ENCODE measurements around the gene TRIM27.

TRIM27 gene

GRCh38 chr6:28947067-28947765, 23.4 kb upstream of the TRIM27 start:
- no peak for DNase-seq (ENCODE audit: low read depth)
- TF ChIP-seq CTCF (conservative IDR thresholded peaks at IDR 0.05; ENCODE audit: control insufficient read depth, insufficient read depth, low read depth, low read length) = no peak
- no peak overlapping the region for H3K4me3 ChIP-seq (ENCODE audit: control insufficient read depth, low read depth, low read length)

GRCh38 chr6:28945349-28945748, 21.6 kb upstream of the TRIM27 start:
- TF ChIP-seq CTCF (conservative IDR thresholded peaks at IDR 0.05; ENCODE audit: control insufficient read depth, insufficient read depth, low read depth, low read length) = no peak
- no peak for DNase-seq (ENCODE audit: low read depth)
- H3K4me3 ChIP-seq (ENCODE audit: control insufficient read depth, low read depth, low read length) = no peak overlapping the region

GRCh38 chr6:28944412-28944865, 20.7 kb upstream of the TRIM27 start:
- H3K4me3 ChIP-seq (ENCODE audit: control insufficient read depth, low read depth, low read length) = peak overlapping the region; percentile 76
- peak; percentile 83 for DNase-seq (ENCODE audit: low read depth)

GRCh38 chr6:28943557-28944411, 20.0 kb upstream of the TRIM27 start:
- no peak for TF ChIP-seq CTCF (conservative IDR thresholded peaks at IDR 0.05; ENCODE audit: control insufficient read depth, insufficient read depth, low read depth, low read length)
- peak overlapping the region; percentile 76 for H3K4me3 ChIP-seq (ENCODE audit: control insufficient read depth, low read depth, low read length)
- peak; percentile 84 for DNase-seq (ENCODE audit: low read depth)

More at GRCh38 chr6:28944412-28944865, 20.7 kb upstream of the TRIM27 start:
- TF ChIP-seq CTCF (conservative IDR thresholded peaks at IDR 0.05; ENCODE audit: control insufficient read depth, insufficient read depth, low read depth, low read length) = no peak

- TF ChIP-seq CTCF (conservative IDR thresholded peaks at IDR 0.05; ENCODE audit: control insufficient read depth, insufficient read depth, low read depth, low read length) = no peak
- H3K4me3 ChIP-seq (ENCODE audit: control insufficient read depth, low read depth, low read length) = peak overlapping the region; percentile 12
- DNase-seq (ENCODE audit: low read depth) = no peak
Observed at GRCh38 chr6:28943223-28943556, 19.4 kb upstream of the TRIM27 start.

- H3K4me3 ChIP-seq (ENCODE audit: control insufficient read depth, low read depth, low read length) = peak overlapping the region; percentile 86
- DNase-seq (ENCODE audit: low read depth) = no peak
- TF ChIP-seq CTCF (conservative IDR thresholded peaks at IDR 0.05; ENCODE audit: control insufficient read depth, insufficient read depth, low read depth, low read length) = no peak
Observed at GRCh38 chr6:28941684-28942448, 18.1 kb upstream of the TRIM27 start.
